ENCODE results near the gene ARID1B. TPM values are rescaled to one million over a fixed set of nuclear protein-coding genes. Genes with fewer than 3 reads are reported as not detected.

Gene ARID1B
- total and polyA plus RNA-seq, 2 donors (not counting 1 experiment from before 2014, with no cell fraction given) = 47.2 to 280 TPM

DNA sequence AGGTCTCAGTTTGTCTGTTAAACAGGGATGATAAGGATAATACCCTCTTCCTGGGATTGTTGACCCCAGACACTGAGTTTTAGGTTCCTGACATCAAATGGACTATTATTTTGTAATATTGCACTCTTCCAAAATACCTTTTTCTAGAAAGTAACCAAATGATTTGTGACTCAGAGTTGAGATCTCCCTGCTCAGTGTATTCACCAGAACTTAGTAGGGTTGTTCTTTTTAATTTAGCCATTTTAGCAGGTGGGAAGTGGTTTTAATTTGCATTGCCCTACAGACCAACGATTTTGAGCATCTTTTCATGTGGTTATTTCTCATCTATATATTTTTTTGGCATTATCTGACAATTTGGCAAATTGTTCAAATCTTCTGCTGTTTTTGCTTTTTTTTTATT lies 471.1 kb downstream of the ARID1B start:
- Histone ChIP-seq H3K27ac (ENCODE audit: low read length in 2 of 2) (no peak overlapping the region), H3K27me3 (replicated peaks in 1 of 4; ENCODE audit: control extremely low read depth in 1 of 4, control insufficient read depth in 3 of 4, insufficient read depth in 4 of 4, low read length in 3 of 4) (peaks cover 0 to 6% (median 1%) of the 10 kb centered on the region in 4 experiments), H2AFZ (ENCODE audit: insufficient read depth, low read depth, low read length, poor library complexity, severe bottlenecking) (no peak overlapping the region), H3K36me3 (replicated peaks in 1 of 2; ENCODE audit: control extremely low read depth in 1 of 2, control insufficient read depth in 1 of 2, extremely low read depth in 1 of 2, insufficient read depth in 2 of 2, low read length in 1 of 2) (no peaks in the 10 kb centered on the region), H4K20me1 (ENCODE audit: control insufficient read depth, insufficient read depth, low read length, poor library complexity, severe bottlenecking) (no peaks in the 10 kb centered on the region), H3K9ac (ENCODE audit: low read length) (no peak overlapping the region), H3K4me2 (replicated peaks; ENCODE audit: low read depth, low read length, poor library complexity, severe bottlenecking) (no peak overlapping the region), H3K4me1 (ENCODE audit: control insufficient read depth in 2 of 2, insufficient read depth in 2 of 2, low read length in 2 of 2) (no peaks in the 10 kb centered on the region), H3K4me3 (ENCODE audit: control extremely low read depth in 1 of 5, extremely low read depth in 1 of 5, insufficient read depth in 1 of 5, low read depth in 2 of 5, low read length in 4 of 5) (no peak overlapping the region), H3K79me2 (ENCODE audit: control insufficient read depth, insufficient read depth, low read length) (no peaks in the 10 kb centered on the region), H3K9me3 (ENCODE audit: control extremely low read depth in 1 of 3, control insufficient read depth in 2 of 3, insufficient read depth in 1 of 3, low read length in 2 of 3) (peaks cover 0 to 21% (median 7%) of the 10 kb centered on the region in 3 donors)
- intact Hi-C loops (cut with micrococcal nuclease) = no loop called here
- no peak for DNase-seq
- H3K4me1 Mint-ChIP-seq = no peaks in the 10 kb centered on the region
- no CpG with 5 or more reads among the region's 1 CpG for WGBS (ENCODE audit: insufficient coverage)
- H3K9me3 Mint-ChIP-seq (ENCODE audit: insufficient read depth) = no peaks in the 10 kb centered on the region
- H3K27ac Mint-ChIP-seq = no peak overlapping the region
- no peak overlapping the region for H3K4me3 Mint-ChIP-seq
- peaks cover 27% of the 10 kb centered on the region for H3K27me3 Mint-ChIP-seq
- ATAC-seq (ENCODE audit: low read depth) = no peak
- POLR2A ChIA-PET = no interaction called here
- CTCF ChIA-PET = no interaction called here
- no peak for TF ChIP-seq EZH2 (IDR thresholded peaks at IDR 0.05; ENCODE audit: borderline replicate concordance, insufficient read depth, low read depth, low read length, poor library complexity, severe bottlenecking)
- TF ChIP-seq, protein P1, sequence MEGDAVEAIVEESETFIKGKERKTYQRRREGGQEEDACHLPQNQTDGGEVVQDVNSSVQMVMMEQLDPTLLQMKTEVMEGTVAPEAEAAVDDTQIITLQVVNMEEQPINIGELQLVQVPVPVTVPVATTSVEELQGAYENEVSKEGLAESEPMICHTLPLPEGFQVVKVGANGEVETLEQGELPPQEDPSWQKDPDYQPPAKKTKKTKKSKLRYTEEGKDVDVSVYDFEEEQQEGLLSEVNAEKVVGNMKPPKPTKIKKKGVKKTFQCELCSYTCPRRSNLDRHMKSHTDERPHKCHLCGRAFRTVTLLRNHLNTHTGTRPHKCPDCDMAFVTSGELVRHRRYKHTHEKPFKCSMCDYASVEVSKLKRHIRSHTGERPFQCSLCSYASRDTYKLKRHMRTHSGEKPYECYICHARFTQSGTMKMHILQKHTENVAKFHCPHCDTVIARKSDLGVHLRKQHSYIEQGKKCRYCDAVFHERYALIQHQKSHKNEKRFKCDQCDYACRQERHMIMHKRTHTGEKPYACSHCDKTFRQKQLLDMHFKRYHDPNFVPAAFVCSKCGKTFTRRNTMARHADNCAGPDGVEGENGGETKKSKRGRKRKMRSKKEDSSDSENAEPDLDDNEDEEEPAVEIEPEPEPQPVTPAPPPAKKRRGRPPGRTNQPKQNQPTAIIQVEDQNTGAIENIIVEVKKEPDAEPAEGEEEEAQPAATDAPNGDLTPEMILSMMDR (IDR thresholded peaks at IDR 0.05) = no peak

GRCh38 chr6:157249826-157250225 lies 472.6 kb downstream of the ARID1B start:
- Histone ChIP-seq H3K9me3 (ENCODE audit: control extremely low read depth in 1 of 3, control insufficient read depth in 2 of 3, insufficient read depth in 1 of 3, low read length in 2 of 3) (peaks cover 0 to 14% (median 7%) of the 10 kb centered on the region in 3 donors), H3K27ac (ENCODE audit: low read length in 2 of 2) (no peak overlapping the region), H3K4me2 (replicated peaks; ENCODE audit: low read depth, low read length, poor library complexity, severe bottlenecking) (no peak overlapping the region), H3K4me1 (ENCODE audit: control insufficient read depth in 2 of 2, insufficient read depth in 2 of 2, low read length in 2 of 2) (no peaks in the 10 kb centered on the region), H2AFZ (ENCODE audit: insufficient read depth, low read depth, low read length, poor library complexity, severe bottlenecking) (no peak overlapping the region), H3K79me2 (ENCODE audit: control insufficient read depth, insufficient read depth, low read length) (no peaks in the 10 kb centered on the region), H4K20me1 (ENCODE audit: control insufficient read depth, insufficient read depth, low read length, poor library complexity, severe bottlenecking) (no peaks in the 10 kb centered on the region), H3K9ac (ENCODE audit: low read length) (no peak overlapping the region), H3K36me3 (replicated peaks in 1 of 2; ENCODE audit: control extremely low read depth in 1 of 2, control insufficient read depth in 1 of 2, extremely low read depth in 1 of 2, insufficient read depth in 2 of 2, low read length in 1 of 2) (no peaks in the 10 kb centered on the region), H3K4me3 (ENCODE audit: control extremely low read depth in 1 of 5, extremely low read depth in 1 of 5, insufficient read depth in 1 of 5, low read depth in 2 of 5, low read length in 4 of 5) (no peak overlapping the region), H3K27me3 (replicated peaks in 1 of 4; ENCODE audit: control extremely low read depth in 1 of 4, control insufficient read depth in 3 of 4, insufficient read depth in 4 of 4, low read length in 3 of 4) (peaks cover 0 to 2% (median 0%) of the 10 kb centered on the region in 4 experiments)
- intact Hi-C loops (cut with micrococcal nuclease) = no loop called here
- no peak for ATAC-seq (ENCODE audit: low read depth)
- Mint-ChIP-seq H3K4me3 (no peak overlapping the region), H3K9me3 (ENCODE audit: insufficient read depth) (no peaks in the 10 kb centered on the region), H3K4me1 (no peaks in the 10 kb centered on the region), H3K27ac (no peak overlapping the region), H3K27me3 (peaks cover 27% of the 10 kb centered on the region)
- 100% methylated on average over 5 of the region's 8 CpGs for WGBS (ENCODE audit: insufficient coverage)
- DNase-seq = no peak
- TF ChIP-seq, protein P1 (IDR thresholded peaks at IDR 0.05) = no peak
- TF ChIP-seq EZH2 (IDR thresholded peaks at IDR 0.05; ENCODE audit: borderline replicate concordance, insufficient read depth, low read depth, low read length, poor library complexity, severe bottlenecking) = no peak
- ChIA-PET CTCF (interaction anchor here (0.7 kb wide), 1 partner anchor 1550 kb away, joined by 3 read pairs; no protein-coding TSS in a partner anchor), POLR2A (no interaction called here)
